Coronary artery (tissue), 2 donors: Measurements from ENCODE around the gene ASB2.
A peak's percentile ranks its signal among the peaks of the same experiment; 100 is the strongest.

Source experiments
- DNase-seq: peaks from one replicate; pipeline ENCODE4 v3.0.0-alpha.2; 2017; ENCODE audit warnings: low spot score
- H3K27ac ChIP-seq, 2 donors: fragments of 200-600 bp; sonication (generic); one replicate each; pipeline ENCODE4 v1.5.1; 2016 to 2019
- H3K4me3 ChIP-seq: fragments of 200-600 bp; sonication (generic); 2 replicates; pipeline ENCODE4 v1.5.1; 2016; ENCODE audit warnings: mild to moderate bottlenecking, moderate library complexity
- CTCF ChIP-seq: fragments of 200-600 bp; sonication (generic); IDR thresholded peaks from one replicate; pipeline ENCODE4 v1.5.1; 2019; ENCODE audit warnings: antibody characterized with exemption

The ASB2 gene

GRCh38 chr14:93897476-93897845 lies 78.9 kb downstream of the ASB2 start:
- DNase-seq, result no peak
- Histone ChIP-seq H3K27ac (no peak overlapping the region), H3K4me3 (no peak overlapping the region)
- no peak for TF ChIP-seq CTCF

- DNase-seq, result no peak
- Histone ChIP-seq H3K27ac (no peak overlapping the region), H3K4me3 (no peak overlapping the region)
- TF ChIP-seq CTCF, result no peak
These were observed 81.3 kb downstream of the ASB2 start for GRCh38 chr14:93895023-93895604.

GRCh38 chr14:93893661-93894261 lies 82.6 kb downstream of the ASB2 start:
- TF ChIP-seq CTCF, result no peak
- no peak overlapping the region for H3K4me3 ChIP-seq
- DNase-seq, result no peak
- no peak overlapping the region for H3K27ac ChIP-seq

GRCh38 chr14:93892923-93893558 lies 83.3 kb downstream of the ASB2 start:
- no peak for DNase-seq
- TF ChIP-seq CTCF, result peak; percentile 98
- H3K27ac ChIP-seq, result no peak overlapping the region
- no peak overlapping the region for H3K4me3 ChIP-seq

- Histone ChIP-seq H3K27ac (no peak overlapping the region), H3K4me3 (no peak overlapping the region)
- DNase-seq, result no peak
- TF ChIP-seq CTCF, result no peak
These were observed 83.9 kb downstream of the ASB2 start for GRCh38 chr14:93892505-93892839.

GRCh38 chr14:93891756-93892504 lies 84.4 kb downstream of the ASB2 start:
- no peak for TF ChIP-seq CTCF
- no peak overlapping the region for H3K4me3 ChIP-seq
- H3K27ac ChIP-seq, result no peak overlapping the region
- no peak for DNase-seq
